T-cell (primary cell): ENCODE data around the gene ATP2C2. TPM values are rescaled to one million over a fixed set of nuclear protein-coding genes. Genes with fewer than 3 reads are reported as not detected.

Source experiments
- ATAC-seq, 4 experiments: fragments of 200-7000 bp in 3 of 4; fragments of 150-1000 bp in 1 of 4; cut with Tn5 transposase; replicated peaks in 1 of 4; 1 replicate in 3 of 4; 2 replicates in 1 of 4; pipeline ENCODE4 v1.10.0; 2021; ENCODE audit warnings: moderate library complexity in 3 of 4, mild to moderate bottlenecking in 2 of 4, moderate number of reproducible peaks in 1 of 4
- CTCF ChIA-PET, 2 donors: fragments of 300-600 bp; sonication (Branson Sonifier 250); formaldehyde crosslinking; loops; one replicate each; lab custom pipeline; 2022; ENCODE audit warnings: antibody characterized with exemption in 2 of 2; lab: Charles Lee
- POLR2A ChIA-PET, 2 donors: fragments of 300-600 bp; sonication (Branson Sonifier 250); formaldehyde crosslinking; loops; one replicate each; lab custom pipeline; 2022; ENCODE audit warnings: antibody characterized with exemption in 2 of 2; lab: Charles Lee
- DNase-seq, 35 experiments: peaks; one replicate each; pipeline versions ENCODE4 v3.0.0 to v3.0.0-alpha.2; 2013 to 2023
- H3K27ac ChIP-seq: one replicate; pipeline ENCODE4 v1.5.1; 2013; ENCODE audit warnings: low read length
- H3K27me3 ChIP-seq, 2 experiments: replicated peaks in 1 of 2; 1 replicate in 1 of 2; 2 replicates in 1 of 2; pipeline versions ENCODE4 v1.6.1 to v1.7.0; 2013; ENCODE audit warnings: low read length in 1 of 2, mixed read lengths in 1 of 2; ENCODE audit not compliant: control insufficient read depth in 2 of 2, insufficient read depth in 2 of 2; ENCODE audit errors: extremely low read depth in 1 of 2
- H3K36me3 ChIP-seq, 2 donors: 1 replicate in 1 of 2; 2 replicates in 1 of 2; pipeline versions ENCODE4 v1.6.1 to v1.7.0; 2013; ENCODE audit warnings: low read length in 1 of 2; ENCODE audit not compliant: control insufficient read depth in 2 of 2, insufficient read depth in 1 of 2; ENCODE audit errors: extremely low read depth in 1 of 2
- H3K4me1 ChIP-seq, 2 experiments: 1 replicate in 1 of 2; 2 replicates in 1 of 2; pipeline versions ENCODE4 v1.6.1 to v1.7.0; 2013; ENCODE audit warnings: low read length in 2 of 2, mixed read lengths in 1 of 2; ENCODE audit not compliant: insufficient read depth in 2 of 2, control insufficient read depth in 1 of 2; ENCODE audit errors: extremely low read depth in 1 of 2
- H3K4me3 ChIP-seq, 2 donors: 1 replicate in 1 of 2; 2 replicates in 1 of 2; pipeline versions ENCODE4 v1.5.1 to v1.7.0; 2013; ENCODE audit warnings: mild to moderate bottlenecking in 2 of 2, low read length in 1 of 2, moderate library complexity in 1 of 2; ENCODE audit not compliant: control insufficient read depth in 1 of 2; ENCODE audit errors: extremely low read depth in 1 of 2
- H3K9me3 ChIP-seq: 2 replicates; pipeline ENCODE4 v1.7.0; 2013
- H3K27ac Mint-ChIP-seq, 2 donors: one replicate each; pipeline ENCODE4 v1.8.0; 2020 to 2021; ENCODE audit warnings: mild to moderate bottlenecking in 2 of 2, mixed read lengths in 2 of 2
- H3K27me3 Mint-ChIP-seq, 2 donors: one replicate each; pipeline ENCODE4 v1.8.0; 2021 to 2022; ENCODE audit warnings: mixed read lengths in 2 of 2
- H3K36me3 Mint-ChIP-seq: one replicate; pipeline ENCODE4 v1.8.0; 2021; ENCODE audit warnings: mixed read lengths
- H3K4me1 Mint-ChIP-seq, 3 donors: one replicate each; pipeline ENCODE4 v1.8.0; 2020 to 2022; ENCODE audit warnings: mixed read lengths in 3 of 3, mild to moderate bottlenecking in 1 of 3
- H3K4me3 Mint-ChIP-seq, 3 donors: one replicate each; pipeline ENCODE4 v1.8.0; 2020 to 2022; ENCODE audit warnings: mild to moderate bottlenecking in 3 of 3, mixed read lengths in 3 of 3, moderate library complexity in 3 of 3
- H3K9me3 Mint-ChIP-seq, 3 donors: one replicate each; pipeline ENCODE4 v1.8.0; 2020 to 2022; ENCODE audit warnings: mixed read lengths in 3 of 3
- WGBS: methylation state at CpG from one replicate; pipeline ENCODE4 v1.1.5; 2013; ENCODE audit warnings: missing lambda C conversion rate; ENCODE audit not compliant: insufficient coverage; 5-methylcytosine and 5-hydroxymethylcytosine counted together
- total RNA-seq, 35 experiments: library from RNA in 6 of 35; stranded (reverse) in 6 of 35; fragments of 120-200 nt in 1 of 35; gene quantifications; one replicate each; pipeline versions ENCODE4 v1.2.1 to v1.2.4 and lab custom pipeline; 2013 to 2026

ATP2C2 gene
- total RNA-seq, 5 donors from 2014 or later (not counting 1 experiment from before 2014, with no cell fraction given), result not detected

GRCh38 chr16:84404936-84405639 is 36.8 kb downstream of the ATP2C2 start:
- 82% methylated on average over 5 of the region's 19 CpGs for WGBS
- DNase-seq (no peak), ATAC-seq (no peak)
- Histone ChIP-seq H3K27ac (no peak overlapping the region), H3K4me3 (no peak overlapping the region), H3K9me3 (no peaks in the 10 kb centered on the region), H3K36me3 (no peaks in the 10 kb centered on the region), H3K4me1 (no peaks in the 10 kb centered on the region), H3K27me3 (peaks cover 0 to 45% of the 10 kb centered on the region in 2 experiments)
- ChIA-PET POLR2A (no interaction called here), CTCF (no interaction called here)
- H3K4me1 Mint-ChIP-seq, result no peaks in the 10 kb centered on the region
- H3K4me3 Mint-ChIP-seq, result no peak overlapping the region
- peaks cover 39 to 60% of the 10 kb centered on the region in 2 donors for H3K27me3 Mint-ChIP-seq
- H3K36me3 Mint-ChIP-seq, result no peaks in the 10 kb centered on the region
- H3K9me3 Mint-ChIP-seq, result no peaks in the 10 kb centered on the region
- no peak overlapping the region for H3K27ac Mint-ChIP-seq

GRCh38 chr16:84406006-84406963 is 37.9 kb downstream of the ATP2C2 start:
- 86% methylated on average over 13 of the region's 16 CpGs for WGBS
- H3K4me3 Mint-ChIP-seq, result no peak overlapping the region

GRCh38 chr16:84407588-84408313 is 39.4 kb downstream of the ATP2C2 start:
- Histone ChIP-seq H3K9me3 (no peaks in the 10 kb centered on the region), H3K27ac (no peak overlapping the region), H3K4me3 (no peak overlapping the region), H3K27me3 (peaks cover 0 to 45% of the 10 kb centered on the region in 2 experiments), H3K4me1 (no peaks in the 10 kb centered on the region), H3K36me3 (no peaks in the 10 kb centered on the region)
- H3K9me3 Mint-ChIP-seq, result no peaks in the 10 kb centered on the region
- no peaks in the 10 kb centered on the region for H3K36me3 Mint-ChIP-seq
- DNase-seq (no peak), ATAC-seq (no peak)
- H3K27me3 Mint-ChIP-seq, result peaks cover 35 to 46% of the 10 kb centered on the region in 2 donors
- H3K4me3 Mint-ChIP-seq, result no peak overlapping the region
- ChIA-PET POLR2A (no interaction called here), CTCF (no interaction called here)
- 83% methylated on average over 6 of the region's 9 CpGs for WGBS
- H3K27ac Mint-ChIP-seq, result no peak overlapping the region
- H3K4me1 Mint-ChIP-seq, result no peaks in the 10 kb centered on the region

More at GRCh38 chr16:84406006-84406963, 37.9 kb downstream of the ATP2C2 start:
- H3K27me3 Mint-ChIP-seq, result peaks cover 44 to 55% of the 10 kb centered on the region in 2 donors
- no peaks in the 10 kb centered on the region for H3K4me1 Mint-ChIP-seq
- H3K36me3 Mint-ChIP-seq, result no peaks in the 10 kb centered on the region
- H3K27ac Mint-ChIP-seq, result no peak overlapping the region
- H3K4me1 ChIP-seq, result no peaks in the 10 kb centered on the region
- H3K9me3 ChIP-seq, result no peaks in the 10 kb centered on the region
- ChIA-PET CTCF (no interaction called here), POLR2A (no interaction called here)
- no peak overlapping the region for H3K27ac ChIP-seq
- no peak overlapping the region for H3K4me3 ChIP-seq
- H3K27me3 ChIP-seq, result peaks cover 0 to 45% of the 10 kb centered on the region in 2 experiments
- H3K9me3 Mint-ChIP-seq, result no peaks in the 10 kb centered on the region
- no peaks in the 10 kb centered on the region for H3K36me3 ChIP-seq
- DNase-seq (no peak), ATAC-seq (no peak)

- Mint-ChIP-seq H3K4me3 (no peak overlapping the region), H3K9me3 (no peaks in the 10 kb centered on the region), H3K27me3 (peaks cover 30 to 40% of the 10 kb centered on the region in 2 donors), H3K27ac (no peak overlapping the region), H3K4me1 (no peaks in the 10 kb centered on the region), H3K36me3 (no peaks in the 10 kb centered on the region)
- no peaks in the 10 kb centered on the region for H3K4me1 ChIP-seq
- no peak for DNase-seq
- H3K27me3 ChIP-seq, result peaks cover 0 to 43% of the 10 kb centered on the region in 2 experiments
- 44% methylated on average over 1 of the region's 10 CpGs for WGBS
- no peak for ATAC-seq
- no peak overlapping the region for H3K4me3 ChIP-seq
- H3K27ac ChIP-seq, result no peak overlapping the region
- CTCF ChIA-PET, result no interaction called here
- no peaks in the 10 kb centered on the region for H3K9me3 ChIP-seq
- no peaks in the 10 kb centered on the region for H3K36me3 ChIP-seq
- POLR2A ChIA-PET, result no interaction called here
Measured at GRCh38 chr16:84408314-84408690, 40.0 kb downstream of the ATP2C2 start.

- no peak overlapping the region for H3K4me3 ChIP-seq
- ATAC-seq (no peak), DNase-seq (no peak)
- no peak overlapping the region for H3K27ac ChIP-seq
- Mint-ChIP-seq H3K36me3 (no peaks in the 10 kb centered on the region), H3K27ac (no peak overlapping the region), H3K9me3 (no peaks in the 10 kb centered on the region), H3K4me3 (no peak overlapping the region), H3K4me1 (no peaks in the 10 kb centered on the region), H3K27me3 (peaks cover 30 to 38% of the 10 kb centered on the region in 2 donors)
- no peaks in the 10 kb centered on the region for H3K9me3 ChIP-seq
- no peaks in the 10 kb centered on the region for H3K4me1 ChIP-seq
- ChIA-PET CTCF (no interaction called here), POLR2A (no interaction called here)
- no CpG with 5 or more reads among the region's 2 CpGs for WGBS
- no peaks in the 10 kb centered on the region for H3K36me3 ChIP-seq
- H3K27me3 ChIP-seq, result peaks cover 0 to 38% of the 10 kb centered on the region in 2 experiments
Measured at GRCh38 chr16:84408856-84409255, 40.5 kb downstream of the ATP2C2 start.
